GM19467 (cell line): ENCODE measurements around the gene IDH3B.

Experiments used
- ATAC-seq: cut with Tn5 transposase; IDR thresholded peaks from one replicate; pipeline ENCODE4 v1.9.1; 2021; ENCODE audit warnings: mild to moderate bottlenecking, moderate library complexity; ENCODE audit not compliant: unreplicated experiment

The IDH3B gene

DNA sequence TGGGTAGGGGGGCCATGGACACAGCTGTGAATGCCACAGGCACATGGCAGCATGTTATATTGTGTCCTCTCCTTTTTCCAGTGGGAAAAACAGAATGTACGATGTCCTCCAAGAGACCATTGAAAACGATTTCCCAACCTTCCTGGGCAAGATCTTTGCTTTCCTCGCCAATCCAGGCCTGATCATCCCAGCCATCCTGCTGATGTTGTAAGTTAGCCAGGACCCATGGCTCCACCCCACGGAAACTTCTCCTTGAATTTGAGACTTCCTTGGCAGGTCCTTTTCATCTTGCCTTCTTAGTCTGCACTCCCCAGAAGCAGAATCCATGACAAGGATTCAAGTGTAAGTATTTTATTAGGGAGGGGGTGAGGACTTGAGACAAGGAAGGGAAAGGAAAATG lies 39.8 kb downstream of the IDH3B start:
- no peak for ATAC-seq

DNA sequence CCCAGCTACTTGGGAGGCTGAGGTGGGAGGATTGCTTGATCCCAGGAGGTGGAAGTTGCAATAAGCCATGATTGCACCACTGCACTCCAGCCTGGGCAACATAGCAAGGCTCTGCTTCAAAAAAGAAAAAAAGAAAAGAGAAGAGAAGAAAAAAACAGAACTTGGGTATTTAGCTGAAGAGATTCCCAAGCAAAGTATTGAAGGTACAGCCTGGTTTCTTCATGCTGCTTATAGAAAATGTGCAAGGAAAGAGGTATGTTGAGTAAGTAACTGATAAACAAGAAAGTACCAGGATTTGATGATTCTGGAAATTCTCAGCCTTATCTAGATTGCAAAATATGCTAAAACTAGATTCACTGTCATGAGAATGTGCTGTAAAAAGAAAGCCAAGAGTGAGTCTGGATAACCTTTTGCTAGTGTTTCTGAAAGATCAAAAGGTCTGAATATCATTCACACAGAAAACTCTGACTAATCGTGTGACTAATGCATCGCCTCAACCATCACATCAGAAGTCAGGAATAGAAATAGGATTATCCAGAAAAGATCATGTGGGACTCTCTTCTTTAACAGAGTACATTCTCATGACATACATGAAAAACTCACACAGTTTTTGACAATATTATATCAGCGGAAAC lies 43.9 kb downstream of the IDH3B start:
- no peak for ATAC-seq

DNA sequence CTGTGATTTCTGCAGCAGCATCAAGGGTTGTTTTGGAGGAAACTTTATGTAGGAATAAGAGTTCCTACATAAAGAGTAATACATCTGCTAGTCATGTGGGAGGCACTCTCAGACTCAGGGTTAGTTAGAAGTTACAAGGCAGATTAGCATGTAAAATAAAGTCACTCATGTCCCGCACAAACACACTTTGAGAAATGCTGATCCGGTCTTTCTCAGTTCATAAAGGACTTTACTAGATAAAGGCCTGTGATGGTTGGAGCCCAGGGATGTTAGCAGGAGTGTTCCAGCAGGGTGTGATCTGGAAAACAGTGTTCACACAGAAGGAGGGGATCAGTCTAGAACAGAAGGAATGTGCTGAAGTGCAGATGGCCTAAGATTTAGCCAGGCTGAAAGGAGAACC lies 44.7 kb downstream of the IDH3B start:
- no peak for ATAC-seq

DNA sequence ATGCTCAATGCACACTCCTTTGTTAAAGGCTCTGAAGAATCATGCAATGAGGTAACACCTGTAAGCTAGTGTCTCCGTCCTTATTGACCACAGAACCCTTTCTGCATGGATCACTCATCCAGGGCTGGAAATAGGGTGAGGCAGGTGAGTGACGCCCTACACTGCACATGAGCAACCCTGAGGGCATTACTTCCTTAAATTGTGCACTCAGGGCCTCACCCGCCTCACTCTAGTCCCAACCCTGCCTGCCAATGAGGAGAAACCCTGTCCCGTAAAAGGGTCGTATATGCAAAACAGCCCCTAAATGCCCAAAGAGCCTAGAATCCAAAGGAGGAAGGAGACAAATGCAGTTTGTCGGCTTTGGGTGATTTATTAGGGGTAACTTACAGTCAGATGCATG lies 45.2 kb downstream of the IDH3B start:
- no peak for ATAC-seq

DNA sequence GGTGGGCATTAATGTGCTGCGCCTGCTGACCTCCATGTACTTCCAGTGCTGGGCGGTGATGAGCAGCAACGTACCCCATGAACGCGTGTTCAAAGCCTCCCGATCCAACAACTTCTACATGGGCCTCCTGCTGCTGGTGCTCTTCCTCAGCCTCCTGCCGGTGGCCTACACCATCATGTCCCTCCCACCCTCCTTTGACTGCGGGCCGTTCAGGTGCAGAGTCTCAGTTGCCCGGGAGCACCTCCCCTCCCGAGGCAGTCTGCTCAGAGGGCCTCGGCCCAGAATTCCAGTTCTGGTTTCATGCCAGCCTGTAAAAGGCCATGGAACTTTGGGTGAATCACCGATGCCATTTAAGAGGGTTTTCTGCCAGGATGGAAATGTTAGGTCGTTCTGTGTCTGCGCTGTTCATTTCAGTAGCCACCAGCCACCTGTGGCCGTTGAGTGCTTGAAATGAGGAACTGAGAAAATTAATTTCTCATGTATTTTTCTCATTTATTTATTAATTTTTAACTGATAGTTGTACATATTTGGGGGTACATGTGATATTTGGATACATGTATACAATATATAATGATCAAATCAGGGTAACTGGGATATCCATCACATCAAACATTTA lies 46.8 kb downstream of the IDH3B start:
- no peak for ATAC-seq

DNA sequence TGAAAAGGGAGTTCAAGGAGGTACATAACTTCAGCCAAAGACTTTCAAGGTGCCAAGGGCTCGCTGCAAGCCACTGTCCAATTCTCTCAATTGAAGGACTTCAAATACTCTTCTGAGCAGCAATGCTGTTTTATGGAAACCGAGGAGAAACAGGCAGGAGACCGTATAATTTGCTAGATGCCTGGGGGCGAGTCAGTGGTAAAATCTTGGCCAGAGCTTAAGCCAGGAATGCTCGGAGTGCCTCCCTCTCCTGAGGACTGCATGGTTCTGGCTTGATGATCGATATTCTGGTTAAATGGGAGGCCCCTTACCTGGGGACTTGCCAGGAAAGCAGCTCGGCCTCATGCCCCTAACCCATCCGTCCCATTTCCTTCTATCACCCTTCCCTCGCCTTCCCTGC lies 47.4 kb downstream of the IDH3B start:
- no peak for ATAC-seq

DNA sequence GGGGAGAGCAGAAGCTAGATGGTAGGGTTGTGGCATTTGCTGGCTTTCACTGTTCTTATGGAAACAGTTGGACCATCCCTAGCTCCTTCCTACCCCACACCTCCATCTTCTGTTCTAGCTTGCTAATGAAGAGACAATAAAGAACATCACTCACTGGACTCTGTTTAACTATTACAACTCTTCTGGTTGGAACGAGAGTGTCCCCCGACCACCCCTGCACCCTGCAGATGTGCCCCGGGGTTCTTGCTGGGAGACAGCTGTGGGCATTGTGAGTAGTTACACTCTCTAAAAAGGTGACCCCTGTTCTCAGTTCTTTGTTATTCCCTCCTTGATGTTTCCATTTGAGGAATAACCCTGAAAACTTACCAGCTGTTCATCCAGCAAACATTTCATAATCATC lies 51.9 kb downstream of the IDH3B start:
- no peak for ATAC-seq

DNA sequence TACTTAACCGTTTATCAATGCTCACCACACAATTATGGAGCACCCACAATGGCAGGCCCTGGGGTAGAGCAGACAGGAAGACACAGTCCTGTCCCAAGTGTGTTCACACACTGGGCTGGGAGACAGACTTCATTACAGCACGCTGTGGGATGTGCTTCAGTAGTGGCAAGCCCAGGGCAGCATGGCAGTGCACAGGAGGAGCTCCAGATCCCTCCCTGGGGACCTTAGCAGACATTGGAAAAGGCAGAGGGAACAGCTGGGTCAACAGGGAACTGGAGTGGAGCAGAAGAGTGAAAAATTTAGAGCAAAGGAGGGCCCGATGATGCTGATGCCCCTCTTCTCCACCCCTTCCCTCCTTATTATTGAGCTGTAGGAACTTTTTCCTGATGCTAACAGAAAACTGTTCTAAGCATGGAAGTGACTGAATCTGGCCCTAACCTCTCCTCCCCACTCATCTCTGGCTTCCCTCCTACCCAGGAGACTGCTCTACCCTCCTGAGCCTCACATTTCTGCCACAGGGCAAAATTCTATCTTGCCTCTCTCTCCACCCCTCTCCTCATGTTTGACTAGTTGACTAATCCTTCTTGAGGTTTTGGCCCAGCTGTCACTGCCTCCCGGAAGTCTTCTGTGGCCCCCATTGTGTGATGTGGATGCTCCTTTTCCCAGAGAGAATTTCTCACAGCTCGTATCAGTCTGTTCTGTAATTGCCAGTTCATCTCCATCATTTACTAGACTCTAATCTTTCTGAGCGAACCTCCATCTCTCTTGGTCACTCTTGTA lies 52.9 kb downstream of the IDH3B start:
- no peak for ATAC-seq

DNA sequence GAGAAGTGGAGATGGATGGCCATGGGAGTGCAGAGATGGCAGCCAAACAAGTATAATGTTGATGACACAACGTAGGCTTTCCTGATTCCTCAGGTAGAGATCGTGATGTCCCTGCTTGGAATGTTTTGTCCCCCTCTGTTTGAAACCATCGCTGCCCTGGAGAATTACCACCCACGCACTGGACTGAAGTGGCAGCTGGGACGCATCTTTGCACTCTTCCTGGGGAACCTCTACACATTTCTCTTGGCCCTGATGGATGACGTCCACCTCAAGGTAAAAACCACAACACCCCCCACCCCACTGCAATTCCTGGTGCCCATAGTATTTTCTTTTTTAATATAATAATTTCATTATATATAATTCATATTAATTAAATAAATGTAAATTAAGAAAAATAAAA lies 53.7 kb downstream of the IDH3B start:
- ATAC-seq = no peak
